BLaER1 (cell line): ENCODE measurements around the gene ZDHHC11.
"Not testable (repeated sequence)": the region's sequence is repeated elsewhere in the genome, so short reads cannot be mapped to it uniquely, and the experiment has no call there.

Experiments used
- H3K27ac ChIP-seq: shearing (Covaris generic); formaldehyde crosslinking; 2 replicates; pipeline ENCODE4 v1.8.1; 2022
- H3K27me3 ChIP-seq: shearing (Covaris generic); formaldehyde crosslinking; 2 replicates; pipeline ENCODE4 v1.8.1; 2022
- H3K36me3 ChIP-seq: shearing (Covaris generic); formaldehyde crosslinking; 2 replicates; pipeline ENCODE4 v1.8.1; 2022
- H3K4me1 ChIP-seq: shearing (Covaris generic); formaldehyde crosslinking; 2 replicates; pipeline ENCODE4 v1.8.1; 2022
- H3K4me2 ChIP-seq: shearing (Covaris generic); formaldehyde crosslinking; 2 replicates; pipeline ENCODE4 v1.8.1; 2022
- H3K4me3 ChIP-seq: shearing (Covaris generic); formaldehyde crosslinking; 2 replicates; pipeline ENCODE4 v1.8.1; 2022
- H3K9ac ChIP-seq: shearing (Covaris generic); formaldehyde crosslinking; 2 replicates; pipeline ENCODE4 v1.8.1; 2022
- H3K9me3 ChIP-seq: shearing (Covaris generic); formaldehyde crosslinking; 2 replicates; pipeline ENCODE4 v1.8.1; 2022
- H4K20me1 ChIP-seq: shearing (Covaris generic); formaldehyde crosslinking; 2 replicates; pipeline ENCODE4 v1.8.1; 2022
- Cebpa-rat ChIP-seq: shearing (Covaris generic); IDR thresholded peaks from 2 replicates; pipeline ENCODE4 v1.8.1; 2022

The ZDHHC11 gene

DNA sequence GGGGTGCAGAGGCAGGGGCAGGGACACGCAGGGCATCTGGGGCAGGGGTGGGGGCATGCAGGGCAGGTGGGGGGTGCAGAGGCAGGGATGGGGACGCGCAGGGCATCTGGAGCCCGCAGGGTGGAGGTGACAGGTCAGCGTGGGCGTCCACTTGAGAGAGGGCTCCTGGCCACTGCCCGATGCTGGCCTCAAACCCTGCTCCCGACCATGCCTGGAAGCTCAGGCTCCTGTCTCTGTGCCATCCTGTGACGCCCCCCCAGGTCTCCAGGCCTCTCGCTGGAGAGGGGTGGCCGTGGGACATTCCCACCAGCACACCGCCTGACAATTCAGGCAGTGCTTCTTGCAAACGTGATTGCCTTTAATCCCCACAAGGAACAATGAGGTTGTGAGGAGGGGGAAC is 99.3 kb downstream of the ZDHHC11 start:
- no peaks in the 10 kb centered on the region for H3K27me3 ChIP-seq
- no peak overlapping the region for H3K27ac ChIP-seq
- H3K9me3 ChIP-seq = no peaks in the 10 kb centered on the region
- H3K4me1 ChIP-seq = no peaks in the 10 kb centered on the region
- H3K36me3 ChIP-seq = no peaks in the 10 kb centered on the region
- no peak overlapping the region for H3K9ac ChIP-seq
- no peak overlapping the region for H3K4me3 ChIP-seq
- TF ChIP-seq Cebpa-rat = no peak
- H3K4me2 ChIP-seq = no peak overlapping the region
- no peaks in the 10 kb centered on the region for H4K20me1 ChIP-seq

DNA sequence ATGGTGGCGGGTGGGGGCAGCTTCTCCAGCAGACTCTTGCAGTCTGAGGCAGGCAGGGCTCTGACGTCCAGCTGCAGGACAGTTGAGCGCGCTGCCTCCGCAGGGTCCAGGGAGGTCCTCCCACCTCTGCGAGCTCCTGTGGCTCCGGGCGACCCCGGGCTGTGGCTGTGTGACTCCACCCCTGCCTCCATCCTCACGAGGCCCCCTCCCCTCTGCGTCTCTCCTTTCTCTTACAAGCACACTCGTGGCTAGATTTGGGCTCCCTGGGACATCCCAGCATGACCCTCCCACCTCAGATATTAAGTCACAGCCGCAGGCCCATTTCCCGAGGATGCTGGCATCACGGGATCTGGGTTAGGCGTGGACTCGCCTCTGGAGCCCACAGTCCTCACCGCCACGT is 100.6 kb downstream of the ZDHHC11 start:
- H3K27ac ChIP-seq, H3K9ac ChIP-seq, H3K27me3 ChIP-seq, H3K36me3 ChIP-seq, H4K20me1 ChIP-seq, H3K4me1 ChIP-seq, H3K9me3 ChIP-seq, H3K4me3 ChIP-seq, H3K4me2 ChIP-seq: not testable (repeated sequence)

DNA sequence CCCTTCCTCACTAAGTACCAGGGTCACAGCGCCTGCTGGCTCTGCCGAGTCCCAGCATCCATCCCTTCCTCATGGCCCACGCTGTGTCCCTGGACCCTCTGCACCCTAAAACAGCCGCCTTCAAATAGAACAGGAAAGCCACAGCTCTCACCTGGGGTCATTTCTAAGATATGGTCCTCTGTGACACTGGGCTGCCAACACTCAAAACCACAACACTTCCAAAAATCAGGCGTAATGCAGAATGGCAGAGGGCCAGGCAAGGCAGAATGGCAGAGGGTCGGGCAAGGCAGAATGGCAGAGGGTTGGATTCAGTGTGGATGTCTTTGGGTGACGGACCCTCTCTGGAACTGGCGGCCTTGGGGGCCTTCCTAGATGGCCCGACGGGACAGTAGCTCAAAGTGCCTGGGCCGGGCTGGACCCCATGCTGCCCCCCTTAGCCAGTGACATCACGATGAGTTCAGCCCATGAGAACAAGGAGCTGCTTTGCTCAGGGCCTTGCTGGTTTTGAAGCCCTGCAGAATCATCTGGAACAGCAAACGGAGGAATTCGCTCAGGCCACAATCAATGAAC is 101.6 kb downstream of the ZDHHC11 start:
- H3K4me1 ChIP-seq = peaks cover 10% of the 10 kb centered on the region
- H4K20me1 ChIP-seq = no peaks in the 10 kb centered on the region
- no peaks in the 10 kb centered on the region for H3K36me3 ChIP-seq
- H3K27ac ChIP-seq = no peak overlapping the region
- H3K4me3 ChIP-seq = no peak overlapping the region
- no peak overlapping the region for H3K4me2 ChIP-seq
- TF ChIP-seq Cebpa-rat = no peak
- H3K9me3 ChIP-seq = no peaks in the 10 kb centered on the region
- H3K9ac ChIP-seq = no peak overlapping the region
- no peaks in the 10 kb centered on the region for H3K27me3 ChIP-seq

DNA sequence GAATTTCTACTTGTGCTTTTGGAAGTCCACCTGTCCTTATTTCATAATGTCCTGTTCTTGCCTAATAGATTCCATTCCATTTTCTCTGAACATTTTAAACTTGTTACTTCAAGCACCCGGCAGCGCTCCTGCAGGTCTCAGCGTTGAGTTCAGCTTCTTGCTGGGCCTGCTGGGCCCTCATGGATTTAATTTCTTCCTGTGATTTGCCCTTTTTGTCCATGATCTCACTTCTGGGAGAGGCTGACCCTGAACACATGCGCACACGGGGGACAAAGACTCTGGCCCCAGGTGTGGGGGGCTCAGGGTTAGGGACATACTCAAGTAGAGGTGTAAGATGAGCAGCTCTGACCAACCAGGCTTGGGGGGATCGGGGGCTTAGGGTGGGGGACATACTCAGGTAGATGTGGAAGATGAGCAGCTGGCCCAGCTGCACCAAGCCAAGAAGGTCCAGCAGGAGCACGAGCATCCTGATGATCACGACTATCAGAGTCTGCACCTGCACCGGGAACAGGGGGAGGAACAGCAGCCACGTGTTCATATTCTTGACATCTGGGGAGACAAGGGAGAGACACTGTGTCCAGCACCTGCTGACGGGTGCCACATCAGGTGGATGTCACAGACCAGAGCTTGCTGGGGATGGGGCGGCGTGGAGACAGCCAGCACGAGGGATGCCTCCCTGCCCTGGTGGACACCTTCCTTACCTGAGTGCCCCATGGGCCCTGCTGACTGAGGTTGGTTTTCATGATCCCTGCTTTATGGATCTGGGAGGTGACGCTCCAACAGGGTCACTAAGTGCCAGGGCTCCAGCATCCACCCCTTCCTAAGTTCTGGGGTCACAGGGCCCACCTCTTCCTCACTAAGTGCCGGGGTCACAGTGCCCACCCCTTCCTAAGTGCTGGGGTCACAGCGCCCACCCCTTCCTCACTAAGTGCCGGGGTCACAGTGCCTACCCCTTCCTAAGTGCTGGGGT is 102.5 kb downstream of the ZDHHC11 start:
- not testable (repeated sequence) for H3K4me1 ChIP-seq

DNA sequence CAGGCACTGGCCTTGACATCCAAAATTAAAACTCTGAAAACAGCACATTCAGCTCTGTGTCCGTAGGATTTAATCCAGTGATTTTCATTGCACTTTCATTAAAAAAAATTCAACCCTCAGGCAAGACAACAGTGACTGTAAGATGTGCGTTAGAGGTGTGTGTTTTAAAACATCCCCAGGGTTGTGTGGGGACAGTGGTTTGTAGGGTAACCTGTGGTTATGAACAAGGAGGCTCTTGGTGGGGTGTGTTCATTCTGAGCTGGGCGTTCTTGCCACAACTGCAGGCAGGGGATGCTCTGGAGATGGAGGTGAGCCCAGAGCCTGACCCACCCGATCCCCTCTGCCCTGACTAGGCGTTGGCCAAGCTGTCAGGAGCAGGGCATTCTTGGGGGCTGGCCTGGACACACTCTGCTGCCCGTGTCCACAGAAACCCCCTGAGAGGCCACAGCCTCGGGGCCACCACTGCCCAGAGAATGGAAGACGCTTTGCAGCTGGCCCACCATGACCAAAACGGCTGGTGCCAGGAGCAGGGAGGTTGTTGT is 103.4 kb downstream of the ZDHHC11 start:
- not testable (repeated sequence) for H3K9ac ChIP-seq, H3K4me1 ChIP-seq, H3K27me3 ChIP-seq, H3K27ac ChIP-seq, H3K4me3 ChIP-seq, H3K9me3 ChIP-seq, H4K20me1 ChIP-seq, H3K36me3 ChIP-seq, H3K4me2 ChIP-seq

More for the DNA sequence above, 102.5 kb downstream of the ZDHHC11 start:
- H3K9me3 ChIP-seq, H3K9ac ChIP-seq, H3K4me2 ChIP-seq, H3K27ac ChIP-seq, H4K20me1 ChIP-seq, H3K4me3 ChIP-seq, H3K27me3 ChIP-seq, H3K36me3 ChIP-seq: not testable (repeated sequence)

DNA sequence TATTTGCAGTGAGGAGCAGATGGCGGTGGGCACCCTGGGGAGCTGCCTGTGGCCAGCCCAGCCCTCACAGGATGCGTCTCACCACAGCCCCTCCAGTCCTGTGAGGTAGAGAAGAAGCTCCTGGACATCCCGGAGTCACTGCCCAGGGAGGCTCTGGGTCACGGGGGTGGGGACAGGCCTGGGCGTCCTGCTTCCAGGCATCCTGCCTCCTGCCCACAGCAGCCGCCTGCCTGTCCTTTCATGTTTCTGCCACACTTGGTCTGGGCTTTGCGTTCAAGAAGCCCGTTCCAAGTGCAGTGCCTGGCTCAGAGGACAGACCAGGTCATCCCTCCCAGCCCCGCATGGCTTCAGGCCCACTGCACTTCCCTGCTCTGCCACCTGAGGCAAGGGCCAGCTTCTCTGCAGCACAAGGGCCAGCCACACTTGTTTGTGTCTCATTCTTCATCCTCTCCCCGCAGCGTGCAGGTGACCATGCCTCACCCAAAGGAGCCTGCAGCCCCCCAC is 104.5 kb downstream of the ZDHHC11 start:
- peaks cover 10% of the 10 kb centered on the region for H3K4me1 ChIP-seq
- no peak overlapping the region; the same call in 1 of the 2 replicates for H3K4me2 ChIP-seq
- H3K27me3 ChIP-seq = no peaks in the 10 kb centered on the region
- no peak overlapping the region for H3K27ac ChIP-seq
- no peaks in the 10 kb centered on the region for H4K20me1 ChIP-seq
- H3K9ac ChIP-seq = no peak overlapping the region
- H3K36me3 ChIP-seq = no peaks in the 10 kb centered on the region
- H3K4me3 ChIP-seq = no peak overlapping the region
- H3K9me3 ChIP-seq = no peaks in the 10 kb centered on the region
- TF ChIP-seq Cebpa-rat = no peak
